ENCODE results near the gene KIF5C. TPM values are rescaled to one million over a fixed set of nuclear protein-coding genes. Genes with fewer than 3 reads are reported as not detected.

The KIF5C gene
- polyA plus RNA-seq, 1 donor (not counting 4 experiments of a cell fraction or from before 2014, with no cell fraction given): 0.03 TPM

DNA sequence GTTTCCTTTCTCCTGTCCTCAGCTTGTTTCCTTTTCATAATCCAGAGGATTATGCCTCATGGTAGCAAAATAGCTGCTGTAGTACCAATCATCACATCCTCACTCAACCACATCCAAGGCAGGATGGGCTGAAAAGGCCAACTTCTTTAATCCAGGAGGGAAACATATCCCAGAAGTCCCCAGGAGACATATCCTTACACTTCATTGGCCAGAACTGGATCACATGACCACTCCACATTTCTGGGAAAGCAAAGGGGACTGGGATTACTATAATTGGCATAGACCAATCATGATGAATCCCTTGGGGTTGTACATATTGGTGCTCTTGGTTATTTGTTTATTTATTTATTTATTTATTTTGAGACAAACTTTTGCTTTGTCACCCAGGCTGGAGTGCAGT is 109.4 kb downstream of the KIF5C start:
- H3K4me1 ChIP-seq (ENCODE audit: control insufficient read depth, extremely low read depth, insufficient read depth, low read length): no peaks in the 10 kb centered on the region
- TF ChIP-seq, protein P1, sequence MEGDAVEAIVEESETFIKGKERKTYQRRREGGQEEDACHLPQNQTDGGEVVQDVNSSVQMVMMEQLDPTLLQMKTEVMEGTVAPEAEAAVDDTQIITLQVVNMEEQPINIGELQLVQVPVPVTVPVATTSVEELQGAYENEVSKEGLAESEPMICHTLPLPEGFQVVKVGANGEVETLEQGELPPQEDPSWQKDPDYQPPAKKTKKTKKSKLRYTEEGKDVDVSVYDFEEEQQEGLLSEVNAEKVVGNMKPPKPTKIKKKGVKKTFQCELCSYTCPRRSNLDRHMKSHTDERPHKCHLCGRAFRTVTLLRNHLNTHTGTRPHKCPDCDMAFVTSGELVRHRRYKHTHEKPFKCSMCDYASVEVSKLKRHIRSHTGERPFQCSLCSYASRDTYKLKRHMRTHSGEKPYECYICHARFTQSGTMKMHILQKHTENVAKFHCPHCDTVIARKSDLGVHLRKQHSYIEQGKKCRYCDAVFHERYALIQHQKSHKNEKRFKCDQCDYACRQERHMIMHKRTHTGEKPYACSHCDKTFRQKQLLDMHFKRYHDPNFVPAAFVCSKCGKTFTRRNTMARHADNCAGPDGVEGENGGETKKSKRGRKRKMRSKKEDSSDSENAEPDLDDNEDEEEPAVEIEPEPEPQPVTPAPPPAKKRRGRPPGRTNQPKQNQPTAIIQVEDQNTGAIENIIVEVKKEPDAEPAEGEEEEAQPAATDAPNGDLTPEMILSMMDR (optimal IDR thresholded peaks at IDR 0.05 in 1 of 3, IDR thresholded peaks at IDR 0.05 in 1 of 3, conservative IDR thresholded peaks at IDR 0.05 in 1 of 3; ENCODE audit: extremely low read depth in 1 of 3, insufficient read depth in 2 of 3, low read length in 3 of 3): no peak
- no peak for TF ChIP-seq EZH2 (IDR thresholded peaks at IDR 0.05; ENCODE audit: low read length)
- no peaks in the 10 kb centered on the region for H3K9me1 ChIP-seq (ENCODE audit: control insufficient read depth, extremely low read depth, insufficient read depth, low read length)
- H3K27ac ChIP-seq (ENCODE audit: control insufficient read depth, insufficient read depth, low read length): no peak overlapping the region
- DNase-seq (ENCODE audit: low read depth, low spot score): no peak
- no peak overlapping the region for H3K4me2 ChIP-seq (ENCODE audit: control insufficient read depth, extremely low read depth, insufficient read depth, low read depth, low read length)
- H4K20me1 ChIP-seq (ENCODE audit: control insufficient read depth, extremely low read depth, insufficient read depth, low read length): no peaks in the 10 kb centered on the region
- H3K9me3 ChIP-seq (ENCODE audit: control insufficient read depth, low read depth, low read length): no peaks in the 10 kb centered on the region
- H3K36me3 ChIP-seq (ENCODE audit: control insufficient read depth in 2 of 2, extremely low read depth in 1 of 2, insufficient read depth in 2 of 2, low read length in 2 of 2): no peaks in the 10 kb centered on the region
- no peak for FAIRE-seq
- no peaks in the 10 kb centered on the region for H3K27me3 ChIP-seq (ENCODE audit: control insufficient read depth, extremely low read depth, insufficient read depth, low read length)
- dilution Hi-C loops (cut with MboI; ENCODE audit: extremely low pct_ligation_motif_present, low sequenced_read_pairs): no loop called here
- no peak overlapping the region for H3K9ac ChIP-seq (ENCODE audit: control insufficient read depth, extremely low read depth, insufficient read depth, low read length)
- no peak overlapping the region for H3K4me3 ChIP-seq (ENCODE audit: control insufficient read depth in 2 of 3, extremely low read depth in 1 of 3, insufficient read depth in 2 of 3, low read depth in 1 of 3, low read length in 3 of 3)
- no peak overlapping the region for H2AFZ ChIP-seq (ENCODE audit: control insufficient read depth, low read length)
- H3K79me2 ChIP-seq (ENCODE audit: control insufficient read depth, insufficient read depth, low read length): no peaks in the 10 kb centered on the region

- DNase-seq (ENCODE audit: low read depth, low spot score): no peak
- H3K9me1 ChIP-seq (ENCODE audit: control insufficient read depth, extremely low read depth, insufficient read depth, low read length): no peaks in the 10 kb centered on the region
- no peak overlapping the region for H2AFZ ChIP-seq (ENCODE audit: control insufficient read depth, low read length)
- no peaks in the 10 kb centered on the region for H3K4me1 ChIP-seq (ENCODE audit: control insufficient read depth, extremely low read depth, insufficient read depth, low read length)
- no peaks in the 10 kb centered on the region for H3K79me2 ChIP-seq (ENCODE audit: control insufficient read depth, insufficient read depth, low read length)
- H3K27me3 ChIP-seq (ENCODE audit: control insufficient read depth, extremely low read depth, insufficient read depth, low read length): no peaks in the 10 kb centered on the region
- H3K4me2 ChIP-seq (ENCODE audit: control insufficient read depth, extremely low read depth, insufficient read depth, low read depth, low read length): no peak overlapping the region
- no peaks in the 10 kb centered on the region for H3K36me3 ChIP-seq (ENCODE audit: control insufficient read depth in 2 of 2, extremely low read depth in 1 of 2, insufficient read depth in 2 of 2, low read length in 2 of 2)
- H4K20me1 ChIP-seq (ENCODE audit: control insufficient read depth, extremely low read depth, insufficient read depth, low read length): no peaks in the 10 kb centered on the region
- no peaks in the 10 kb centered on the region for H3K9me3 ChIP-seq (ENCODE audit: control insufficient read depth, low read depth, low read length)
- TF ChIP-seq, protein P1 (optimal IDR thresholded peaks at IDR 0.05 in 1 of 3, IDR thresholded peaks at IDR 0.05 in 1 of 3, conservative IDR thresholded peaks at IDR 0.05 in 1 of 3; ENCODE audit: extremely low read depth in 1 of 3, insufficient read depth in 2 of 3, low read length in 3 of 3): no peak
- no peak for TF ChIP-seq EZH2 (IDR thresholded peaks at IDR 0.05; ENCODE audit: low read length)
- H3K4me3 ChIP-seq (ENCODE audit: control insufficient read depth in 2 of 3, extremely low read depth in 1 of 3, insufficient read depth in 2 of 3, low read depth in 1 of 3, low read length in 3 of 3): no peak overlapping the region
- FAIRE-seq: no peak
- H3K27ac ChIP-seq (ENCODE audit: control insufficient read depth, insufficient read depth, low read length): no peak overlapping the region
- dilution Hi-C loops (cut with MboI; ENCODE audit: extremely low pct_ligation_motif_present, low sequenced_read_pairs): no loop called here
- no peak overlapping the region for H3K9ac ChIP-seq (ENCODE audit: control insufficient read depth, extremely low read depth, insufficient read depth, low read length)
Observed at GRCh38 chr2:148987286-148987685, 112.3 kb downstream of the KIF5C start.
